Activated T-cell treated with anti-CD3 and anti-CD28 coated beads for 1 hour (primary cell): ENCODE measurements around the gene CFAP43.

Source experiments
- DNase-seq: peaks from one replicate; pipeline ENCODE4 v3.0.0-alpha.2; 2020; ENCODE audit warnings: low read depth

Gene CFAP43

GRCh38 chr10:104128214-104128613 is 104.0 kb downstream of the CFAP43 start:
- DNase-seq, result no peak

- no peak for DNase-seq
These were observed 104.8 kb downstream of the CFAP43 start for GRCh38 chr10:104127411-104127810.

GRCh38 chr10:104123397-104123796 is 108.8 kb downstream of the CFAP43 start:
- no peak for DNase-seq

- DNase-seq, result no peak
These were observed 109.7 kb downstream of the CFAP43 start for GRCh38 chr10:104122225-104123107.

GRCh38 chr10:104121485-104122224 is 110.5 kb downstream of the CFAP43 start, which contains the start of gene SFR1:
Gene SFR1, plus strand, starts transcription at chr10:104122171. Its CDS starts 13 bp downstream, at chr10:104122184.
- peak; percentile 98 for DNase-seq

GRCh38 chr10:104120903-104121484 is 111.2 kb downstream of the CFAP43 start:
- DNase-seq, result peak; percentile 75

- no peak for DNase-seq
These were observed 111.7 kb downstream of the CFAP43 start for GRCh38 chr10:104120512-104120902.

- DNase-seq, result no peak
These were observed 112.2 kb downstream of the CFAP43 start for GRCh38 chr10:104119996-104120395.

GRCh38 chr10:104117839-104118323 is 114.3 kb downstream of the CFAP43 start:
- no peak for DNase-seq

GRCh38 chr10:104113376-104113956 is 118.7 kb downstream of the CFAP43 start:
- DNase-seq, result no peak

- no peak for DNase-seq
These were observed 122.1 kb downstream of the CFAP43 start for GRCh38 chr10:104109908-104110662.

- no peak for DNase-seq
These were observed 127.2 kb downstream of the CFAP43 start for GRCh38 chr10:104104926-104105325.

- DNase-seq, result no peak
These were observed 127.7 kb downstream of the CFAP43 start for GRCh38 chr10:104104418-104104817.

- DNase-seq, result no peak
These were observed 128.2 kb downstream of the CFAP43 start for GRCh38 chr10:104103956-104104355.

GRCh38 chr10:104101902-104102301 is 130.3 kb downstream of the CFAP43 start:
- no peak for DNase-seq

- no peak for DNase-seq
These were observed 131.4 kb downstream of the CFAP43 start for GRCh38 chr10:104100795-104101194.

GRCh38 chr10:104099941-104100340 is 132.2 kb downstream of the CFAP43 start:
- no peak for DNase-seq

- DNase-seq, result no peak
These were observed 132.9 kb downstream of the CFAP43 start for GRCh38 chr10:104099269-104099668.

- no peak for DNase-seq
These were observed 133.7 kb downstream of the CFAP43 start for GRCh38 chr10:104098358-104098925.

- no peak for DNase-seq
These were observed 135.5 kb downstream of the CFAP43 start for GRCh38 chr10:104096692-104097091.

- DNase-seq, result no peak
These were observed 139.4 kb downstream of the CFAP43 start for GRCh38 chr10:104092749-104093148.
